Measurements from ENCODE around the gene NIPA2.

NIPA2 gene

DNA sequence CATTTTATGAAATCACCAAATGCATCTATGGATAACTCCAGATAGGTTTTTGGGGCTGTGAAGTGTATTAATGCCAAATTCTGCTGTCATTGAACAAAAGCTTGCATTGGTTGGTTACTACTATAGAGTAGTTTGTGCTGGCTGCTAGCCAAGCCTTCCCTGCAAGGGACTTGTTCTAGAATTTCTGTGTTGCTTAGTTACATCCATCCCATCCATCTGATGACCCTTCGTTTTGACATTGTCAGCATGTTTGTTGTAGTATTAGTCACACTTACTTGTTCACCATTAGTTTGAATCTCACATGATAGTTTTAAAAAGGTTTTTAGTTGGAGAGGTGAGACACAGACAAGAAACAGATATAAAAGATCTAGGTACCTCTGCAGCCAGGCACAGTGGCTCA, 7.0 kb upstream of the NIPA2 start:
- no peak overlapping the region for H3K27ac ChIP-seq
- DNase-seq (ENCODE audit: low read depth, low spot score) = no peak

DNA sequence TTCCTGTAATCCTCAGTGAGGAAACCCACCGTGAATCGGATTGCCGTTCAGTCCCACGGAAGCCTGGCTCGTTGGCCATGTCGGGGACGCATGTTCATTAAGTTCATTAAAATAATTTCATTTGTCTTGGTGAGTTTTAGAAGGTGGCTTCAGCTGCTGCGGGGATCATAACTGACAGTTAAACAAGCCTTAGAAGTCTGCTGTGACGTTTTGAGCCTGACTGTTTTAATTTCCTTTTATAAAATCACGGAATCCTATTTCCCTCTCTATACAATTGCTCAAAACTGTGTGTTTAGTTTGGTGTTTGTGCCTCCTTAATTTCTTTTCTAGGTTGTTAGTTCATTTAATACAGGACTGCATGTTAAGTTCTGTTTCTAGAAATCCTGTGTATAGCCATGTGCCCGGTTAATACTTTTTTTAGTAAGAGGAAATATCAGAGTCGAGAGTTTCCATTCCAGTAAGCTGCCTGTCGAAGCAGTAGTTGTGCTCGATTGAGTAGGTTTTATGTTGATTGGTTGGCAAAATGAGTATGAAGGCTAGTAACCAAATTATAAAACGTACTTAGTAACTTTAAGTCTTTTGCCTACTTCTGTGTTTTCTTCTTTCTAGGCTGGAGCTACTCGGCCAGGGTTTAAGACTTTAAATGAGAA, 705 bp downstream of the NIPA2 start:
- no peak for DNase-seq (ENCODE audit: low read depth, low spot score)
- H3K27ac ChIP-seq = peak overlapping the region; percentile 93

DNA sequence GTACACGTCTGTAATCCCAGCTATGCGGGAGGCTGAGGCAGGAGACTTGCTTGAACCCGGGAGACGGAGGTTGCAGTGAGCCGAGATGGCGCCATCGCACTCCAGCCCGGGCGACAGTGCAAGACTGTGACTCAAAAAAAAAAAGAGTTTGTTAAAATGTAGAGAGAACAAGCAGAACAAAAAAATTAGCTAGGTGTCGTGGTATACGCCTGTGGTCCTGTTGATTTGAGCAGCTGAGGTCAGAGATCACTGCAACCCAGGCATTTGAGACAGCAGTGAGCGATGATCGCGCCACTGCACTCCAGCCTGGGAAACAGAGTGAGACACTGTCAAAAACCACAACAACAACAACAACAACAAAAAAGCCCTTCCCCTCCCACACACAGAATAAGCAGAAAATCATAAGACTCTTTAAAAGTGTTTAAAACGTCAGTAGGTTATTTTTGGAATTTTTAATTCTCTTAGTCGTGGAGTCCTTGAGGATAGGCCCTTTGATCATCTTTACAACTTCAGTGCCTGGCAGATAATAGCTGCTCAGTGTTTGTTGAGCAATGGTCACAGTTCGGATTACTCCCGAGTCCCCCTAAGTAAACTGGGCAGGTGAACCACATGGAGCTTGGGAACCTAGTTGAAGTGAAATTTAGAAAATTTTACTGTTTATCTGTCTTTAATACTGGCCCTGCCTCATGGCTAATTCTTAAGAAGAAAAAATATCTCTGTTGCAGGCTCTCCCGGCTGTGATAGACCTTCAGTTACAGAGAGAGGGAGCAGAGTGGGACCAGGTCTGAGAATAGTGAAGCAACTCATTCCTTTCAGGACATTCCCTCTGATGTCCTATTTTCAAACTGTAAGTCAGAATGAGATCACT, 6.2 kb downstream of the NIPA2 start:
- H3K27ac ChIP-seq = no peak overlapping the region
- no peak for DNase-seq (ENCODE audit: low read depth, low spot score)

DNA sequence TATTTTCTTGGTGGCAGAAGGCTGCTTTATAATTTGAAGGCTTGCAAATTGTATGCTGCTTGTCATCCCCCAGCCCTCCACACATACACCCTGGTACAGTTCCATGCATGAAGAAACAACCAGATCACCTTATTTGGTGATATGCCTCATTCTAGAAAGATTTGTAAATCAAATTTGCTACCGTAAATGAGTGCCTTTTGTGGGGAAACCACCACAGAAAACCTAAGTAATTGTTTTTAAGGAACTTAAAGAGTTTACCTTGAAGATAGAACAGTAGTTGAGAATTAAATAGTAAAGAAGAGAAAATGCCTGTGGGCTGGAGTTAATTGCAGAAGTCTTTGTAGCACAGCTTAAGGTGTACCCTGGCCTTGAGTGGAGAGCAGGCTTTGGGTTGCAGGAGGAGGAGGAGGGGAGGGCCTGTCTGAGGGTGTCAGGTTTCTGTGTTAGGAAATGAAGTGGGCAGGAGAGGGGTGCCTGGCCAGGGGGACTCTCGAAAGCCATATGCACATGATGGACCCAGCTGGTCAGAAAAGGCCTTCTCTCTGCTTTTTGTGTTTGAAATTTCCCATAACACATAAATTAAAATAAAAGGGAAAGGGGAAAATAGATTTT, 6.9 kb downstream of the NIPA2 start:
- no peak for DNase-seq (ENCODE audit: low read depth, low spot score)
- no peak overlapping the region for H3K27ac ChIP-seq

DNA sequence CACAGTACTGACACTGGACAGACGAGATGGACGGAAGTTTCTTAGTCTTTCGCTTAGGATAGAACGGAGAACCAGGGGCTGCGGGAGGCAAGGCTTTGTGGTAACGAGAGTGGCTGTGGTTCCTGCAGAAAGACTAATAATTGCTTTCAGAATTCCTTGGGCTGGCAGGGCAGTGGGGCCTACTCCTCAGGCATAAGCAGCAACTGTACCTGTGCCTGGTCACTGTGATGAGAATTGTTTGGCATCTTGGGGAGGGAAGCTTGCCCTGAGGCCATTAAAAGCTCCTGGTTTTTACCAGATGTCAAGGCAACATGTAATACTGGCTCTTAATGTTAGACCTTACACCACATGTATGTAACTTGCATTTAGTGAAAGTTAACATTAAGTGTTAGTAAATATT, 7.6 kb downstream of the NIPA2 start:
- no peak for DNase-seq (ENCODE audit: low read depth, low spot score)

DNA sequence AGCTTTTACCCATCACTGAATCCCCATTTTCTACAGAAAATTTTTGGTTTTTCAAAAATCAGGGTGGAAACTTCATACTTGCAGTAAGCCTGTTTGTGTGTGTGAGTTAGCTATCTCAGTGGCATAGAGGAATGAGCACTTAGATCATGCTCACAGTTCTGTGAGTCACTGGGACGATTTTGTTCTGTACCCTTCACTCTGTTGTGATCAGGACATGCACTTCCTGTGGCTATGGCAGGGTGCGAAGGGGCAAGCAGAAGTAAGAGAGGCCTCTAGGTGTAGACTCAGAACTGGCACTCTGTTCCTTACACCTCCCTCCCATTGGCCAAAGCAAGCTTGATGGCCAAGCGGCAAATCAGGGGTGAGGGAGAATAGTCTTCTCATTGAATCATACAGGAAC, 11.6 kb downstream of the NIPA2 start:
- no peak for DNase-seq (ENCODE audit: low read depth, low spot score)
- no peak overlapping the region for H3K27ac ChIP-seq

More for the DNA sequence above, 7.6 kb downstream of the NIPA2 start:
- no peak overlapping the region for H3K27ac ChIP-seq

DNA sequence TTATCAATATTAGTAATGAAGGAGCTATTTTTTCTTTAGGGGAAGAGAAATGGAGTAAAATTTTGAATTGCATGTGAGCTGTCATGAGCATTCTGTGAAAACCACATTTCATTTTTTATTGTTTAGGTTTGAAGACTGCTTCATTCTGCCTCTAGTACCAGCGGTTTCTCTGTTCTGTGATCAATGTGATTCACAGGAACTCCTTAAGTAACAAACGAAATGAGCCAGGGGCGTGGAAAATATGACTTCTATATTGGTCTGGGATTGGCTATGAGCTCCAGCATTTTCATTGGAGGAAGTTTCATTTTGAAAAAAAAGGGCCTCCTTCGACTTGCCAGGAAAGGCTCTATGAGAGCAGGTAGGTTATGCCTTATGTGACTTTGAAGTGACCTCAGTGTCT, 13.0 kb downstream of the NIPA2 start:
- no peak overlapping the region for H3K27ac ChIP-seq
- no peak for DNase-seq (ENCODE audit: low read depth, low spot score)

DNA sequence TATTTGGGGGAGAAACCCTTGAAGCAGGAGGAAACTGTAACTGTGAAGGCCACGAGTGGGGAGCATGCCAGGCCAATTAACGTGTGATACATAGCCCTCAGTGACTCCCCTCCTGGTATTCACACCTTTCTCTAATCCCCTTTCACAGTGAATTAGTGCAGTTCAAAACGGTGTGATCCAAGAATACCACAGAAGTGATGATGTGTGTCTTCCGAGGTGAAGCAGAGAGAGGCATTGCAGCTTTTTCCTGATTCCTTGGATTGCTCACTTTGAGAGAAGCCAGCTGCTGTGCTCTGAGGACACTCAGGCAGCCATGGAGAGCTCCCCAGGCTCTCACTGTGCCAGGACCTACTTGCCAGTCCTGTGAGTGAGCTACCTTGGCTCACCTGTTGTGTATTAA, 17.3 kb downstream of the NIPA2 start:
- DNase-seq (ENCODE audit: low read depth, low spot score) = no peak
- no peak overlapping the region for H3K27ac ChIP-seq

DNA sequence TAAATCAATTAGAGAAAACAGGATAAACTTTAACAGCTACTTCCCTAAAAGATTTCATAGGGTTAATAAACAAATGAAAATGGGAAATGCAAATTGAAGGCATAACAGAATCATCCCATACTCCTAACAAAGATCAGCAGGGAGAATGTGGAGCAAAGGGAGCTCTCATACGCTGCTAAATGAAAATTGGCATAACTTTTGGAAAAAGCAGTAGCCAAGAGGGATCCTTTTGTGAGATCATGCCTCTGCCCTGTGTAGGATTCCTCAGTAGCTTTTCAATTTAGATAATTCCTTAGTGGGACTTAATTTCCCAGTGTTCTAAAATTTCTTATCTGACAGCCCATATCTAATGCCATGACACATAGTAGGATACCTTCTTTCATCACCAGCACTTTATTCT, 18.2 kb downstream of the NIPA2 start:
- H3K27ac ChIP-seq = no peak overlapping the region
- DNase-seq (ENCODE audit: low read depth, low spot score) = no peak

DNA sequence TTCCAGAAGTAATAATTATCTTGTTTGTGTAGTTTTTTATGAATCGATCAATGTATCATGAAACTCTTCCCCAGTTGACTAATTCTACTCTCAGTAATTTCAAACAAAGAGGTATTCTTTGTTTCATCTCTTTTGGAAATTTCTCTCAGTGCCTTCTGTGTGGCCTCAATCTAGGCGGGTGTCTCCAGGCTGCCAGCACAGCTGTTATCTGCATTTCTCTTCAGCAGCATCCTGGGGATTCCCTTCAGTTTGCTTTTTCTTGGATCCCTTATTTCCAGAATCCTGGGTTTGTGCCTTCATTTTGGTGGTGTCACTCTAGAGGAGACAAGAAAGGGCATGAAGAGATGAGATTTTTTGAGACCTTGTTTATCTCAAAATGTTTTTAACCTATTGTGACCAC, 22.7 kb downstream of the NIPA2 start:
- no peak for DNase-seq (ENCODE audit: low read depth, low spot score)

DNA sequence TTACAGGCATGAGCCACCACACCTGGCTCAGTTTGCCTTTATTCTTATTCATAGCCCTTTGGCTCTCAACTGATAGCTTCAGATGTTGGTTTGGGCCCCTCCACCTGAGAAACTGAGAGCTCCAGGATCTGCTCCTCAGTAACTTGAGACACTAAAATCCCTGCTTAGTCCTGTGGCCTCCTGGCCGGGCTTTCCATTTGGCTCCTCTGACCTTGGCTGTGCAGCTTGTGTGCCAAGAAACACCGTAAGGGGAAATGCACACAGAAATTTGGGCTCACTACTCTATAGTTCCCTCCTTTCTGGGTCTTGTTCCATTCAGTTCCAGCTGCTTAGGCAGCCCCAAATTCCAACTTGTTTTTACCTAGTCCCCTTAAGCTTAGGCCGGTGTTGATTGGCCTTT, 24.9 kb downstream of the NIPA2 start:
- no peak overlapping the region for H3K27ac ChIP-seq
- DNase-seq (ENCODE audit: low read depth, low spot score) = no peak

More for the DNA sequence above, 22.7 kb downstream of the NIPA2 start:
- H3K27ac ChIP-seq = no peak overlapping the region

DNA sequence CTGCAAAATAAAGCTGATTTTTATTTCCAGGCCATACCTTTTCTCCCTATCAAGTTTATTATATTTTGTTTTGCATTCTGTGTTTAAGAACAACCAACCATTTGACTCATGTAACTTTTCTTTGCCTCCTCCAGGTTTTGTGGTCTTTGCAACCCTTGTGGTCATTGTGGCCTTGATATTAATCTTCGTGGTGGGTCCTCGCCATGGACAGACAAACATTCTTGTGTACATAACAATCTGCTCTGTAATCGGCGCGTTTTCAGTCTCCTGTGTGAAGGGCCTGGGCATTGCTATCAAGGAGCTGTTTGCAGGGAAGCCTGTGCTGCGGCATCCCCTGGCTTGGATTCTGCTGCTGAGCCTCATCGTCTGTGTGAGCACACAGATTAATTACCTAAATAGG, 27.6 kb downstream of the NIPA2 start:
- H3K27ac ChIP-seq = no peak overlapping the region
- no peak for DNase-seq (ENCODE audit: low read depth, low spot score)

DNA sequence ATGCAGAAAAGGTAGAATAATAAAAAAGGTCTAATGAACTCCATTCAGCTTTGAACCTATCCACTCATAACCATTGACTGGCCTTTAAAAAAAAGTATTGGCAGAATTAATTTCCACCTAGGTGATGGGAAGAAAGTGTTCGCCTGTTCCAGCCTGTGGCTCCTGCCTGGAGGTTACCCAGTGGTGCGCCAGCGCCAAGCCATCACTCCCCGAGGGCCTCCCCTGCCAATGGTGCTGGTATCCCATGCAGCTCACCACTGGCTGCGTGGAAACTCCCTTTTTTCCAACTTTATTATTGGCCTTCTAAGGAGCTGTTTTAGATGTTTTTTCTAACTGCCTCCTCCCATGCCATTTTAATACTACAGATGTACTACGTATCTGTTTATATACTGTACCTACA, 29.4 kb downstream of the NIPA2 start:
- no peak for DNase-seq (ENCODE audit: low read depth, low spot score)
- H3K27ac ChIP-seq = no peak overlapping the region

DNA sequence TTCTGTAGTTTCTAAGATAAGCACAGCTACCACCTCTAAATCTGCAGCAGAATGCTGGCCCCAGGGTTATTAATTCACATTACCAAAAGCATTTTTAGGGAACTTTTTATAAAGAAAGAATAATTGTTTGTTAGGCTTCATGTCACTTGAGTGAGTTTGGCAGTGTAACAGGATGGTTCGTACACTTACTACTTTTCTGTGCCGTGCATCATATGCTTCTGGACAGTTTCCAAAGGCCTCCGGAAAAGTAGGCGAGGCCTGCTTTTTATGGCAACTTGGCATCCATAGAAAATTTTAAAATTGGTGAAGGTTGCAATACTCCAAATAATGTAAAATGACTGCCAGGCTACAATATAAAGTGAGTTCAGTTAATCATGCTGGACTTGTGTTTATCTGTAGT, 30.0 kb downstream of the NIPA2 start:
- DNase-seq (ENCODE audit: low read depth, low spot score) = no peak
- no peak overlapping the region for H3K27ac ChIP-seq

DNA sequence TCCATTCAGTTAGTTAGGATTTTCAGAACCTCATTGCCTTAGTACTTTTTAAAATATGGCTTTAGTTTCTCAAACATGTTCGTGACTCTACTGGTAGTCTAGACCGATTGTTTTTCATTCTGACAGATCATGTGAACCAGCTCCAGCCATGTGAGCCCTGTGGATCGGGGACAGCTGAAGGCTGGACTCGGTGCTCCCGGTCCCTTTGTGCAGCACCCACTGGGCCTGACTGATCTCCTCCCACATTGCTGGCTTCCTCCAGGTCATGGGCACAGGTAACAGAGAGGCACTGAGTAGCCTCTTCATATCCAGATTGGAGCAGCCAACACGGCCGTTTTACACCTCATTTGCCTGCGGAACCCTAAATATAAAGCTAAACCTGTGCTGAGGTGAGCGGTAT, 30.5 kb downstream of the NIPA2 start:
- no peak overlapping the region for H3K27ac ChIP-seq
- no peak for DNase-seq (ENCODE audit: low read depth, low spot score)

DNA sequence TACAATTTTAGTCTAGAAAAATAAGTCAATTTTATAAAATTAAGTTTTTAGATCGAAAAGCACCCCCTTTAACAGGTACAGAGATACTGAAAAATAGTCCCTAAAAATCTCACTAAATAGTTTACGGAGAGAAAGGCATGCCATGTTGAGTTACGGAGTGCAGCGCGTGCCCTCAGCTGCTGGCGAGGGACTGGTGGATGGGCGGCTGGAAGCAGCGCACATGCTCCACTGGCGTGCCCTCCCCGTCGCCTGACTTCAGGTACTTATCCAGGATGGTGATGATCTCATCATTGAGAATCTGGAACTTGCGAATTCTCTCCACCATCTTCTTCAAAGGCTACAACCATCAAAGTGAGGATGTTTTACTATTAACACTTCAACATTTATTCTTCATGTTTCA, 31.4 kb downstream of the NIPA2 start:
- no peak for DNase-seq (ENCODE audit: low read depth, low spot score)

DNA sequence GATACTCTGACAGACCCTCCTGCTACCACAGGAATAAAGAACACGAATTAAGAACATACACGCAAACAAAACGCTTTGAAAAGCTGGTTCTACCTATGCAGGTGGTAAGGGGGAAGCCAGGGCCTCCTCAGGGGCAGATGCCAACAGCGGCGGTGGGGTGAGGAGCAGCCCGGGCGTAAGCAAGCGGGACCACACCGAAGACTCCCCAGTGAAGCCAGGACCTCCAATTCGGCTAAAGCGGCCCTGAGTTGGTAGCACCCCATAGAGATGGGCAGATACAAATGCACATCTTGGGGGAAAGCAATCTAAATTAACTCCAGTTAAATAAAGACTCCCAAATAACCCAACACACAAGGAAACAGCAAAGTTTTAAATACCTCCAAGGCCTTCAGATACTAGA, 32.4 kb downstream of the NIPA2 start:
- no peak overlapping the region for H3K27ac ChIP-seq
- DNase-seq (ENCODE audit: low read depth, low spot score) = no peak

More for the DNA sequence above, 31.4 kb downstream of the NIPA2 start:
- no peak overlapping the region for H3K27ac ChIP-seq

DNA sequence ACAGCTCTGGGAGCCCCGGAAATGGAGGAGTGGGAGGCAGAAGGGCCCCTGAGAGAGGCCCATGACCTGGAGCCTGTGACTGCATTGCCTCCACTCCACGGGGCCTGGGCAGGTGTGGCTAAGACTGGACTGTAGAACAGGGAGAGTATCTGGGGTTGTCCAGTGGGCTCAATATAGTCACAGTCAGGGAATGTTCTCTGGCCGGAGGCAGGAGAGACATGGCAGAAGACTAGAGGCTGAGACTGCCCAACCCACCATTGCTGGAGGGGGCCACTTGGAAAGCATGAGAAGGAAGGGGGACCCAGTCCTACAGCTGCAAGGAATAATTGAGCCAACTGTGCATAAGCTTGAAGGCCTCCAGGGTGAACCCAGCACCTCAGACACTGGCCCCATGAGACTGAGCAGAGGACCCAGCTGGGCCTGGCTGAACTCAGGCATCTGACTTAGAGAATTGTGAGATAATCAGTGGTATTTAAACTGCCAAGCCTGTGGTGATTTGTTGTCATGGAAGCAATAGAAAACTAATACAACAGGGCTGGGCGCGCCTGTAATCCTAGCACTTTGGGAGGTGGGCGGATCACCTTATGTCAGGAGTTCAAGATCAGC, 33.1 kb downstream of the NIPA2 start:
- H3K27ac ChIP-seq = no peak overlapping the region
- no peak for DNase-seq (ENCODE audit: low read depth, low spot score)

DNA sequence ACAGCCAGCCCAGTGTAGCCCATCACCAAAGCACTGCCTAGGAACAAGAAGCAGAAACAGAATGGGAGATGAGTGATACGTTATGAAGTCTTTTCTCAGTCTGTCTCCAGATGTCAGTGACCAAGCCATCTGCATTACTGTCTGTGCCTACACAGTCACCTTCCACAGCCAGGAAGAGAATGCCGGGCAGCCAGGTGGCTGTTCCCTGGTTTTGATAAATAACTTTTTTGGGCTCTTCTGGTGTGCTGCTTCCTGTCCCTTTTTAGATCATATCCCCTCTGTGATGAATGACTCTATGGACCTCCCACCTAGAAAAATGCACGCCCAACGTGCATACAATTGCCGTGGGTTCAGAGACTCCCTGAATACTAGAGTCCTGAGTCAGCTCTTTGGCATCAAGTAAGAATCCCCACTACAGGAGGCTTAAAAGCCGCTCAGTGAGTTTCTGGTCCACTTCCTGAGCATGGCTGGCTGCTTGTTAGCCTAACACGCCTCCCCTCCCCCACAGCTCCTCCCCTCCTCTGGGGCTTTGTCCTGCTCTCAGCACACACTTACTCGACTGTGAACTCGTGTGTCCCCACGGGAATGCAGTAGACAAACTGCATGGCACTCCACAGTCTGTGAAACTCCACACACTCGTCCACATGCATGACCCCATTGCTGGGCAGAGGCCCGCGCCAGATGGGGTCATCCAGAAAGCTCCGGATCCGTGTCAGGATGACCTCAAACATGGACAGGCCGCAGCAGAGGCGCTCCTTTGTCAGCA, 34.7 kb downstream of the NIPA2 start:
- DNase-seq (ENCODE audit: low read depth, low spot score) = no peak
- no peak overlapping the region for H3K27ac ChIP-seq

DNA sequence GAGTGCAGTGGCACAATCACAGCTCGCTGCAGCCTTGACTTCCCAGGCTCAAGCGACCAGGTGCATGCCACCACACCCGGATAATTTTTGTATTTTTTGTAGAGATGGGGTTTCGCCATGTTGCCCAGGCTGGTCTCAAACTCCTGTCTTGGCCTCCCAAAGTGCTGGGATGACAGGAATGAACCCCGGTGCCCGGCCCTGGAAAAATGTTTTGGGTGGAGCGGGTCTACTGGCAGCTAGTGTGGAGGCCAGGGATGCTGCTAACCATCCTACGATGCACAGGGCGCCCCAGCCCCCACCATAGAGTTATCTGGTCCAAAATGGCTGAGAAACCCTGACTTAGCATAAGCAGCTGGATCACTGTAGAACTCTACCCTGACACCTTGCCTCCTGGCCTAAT, 35.4 kb downstream of the NIPA2 start:
- no peak overlapping the region for H3K27ac ChIP-seq
- no peak for DNase-seq (ENCODE audit: low read depth, low spot score)

Data from epithelial cell of prostate (primary cell).